Epithelial cell of alveolus of lung (primary cell): ENCODE measurements around the gene SLC2A11. TPM values are rescaled to one million over a fixed set of nuclear protein-coding genes. Genes with fewer than 3 reads are reported as not detected.

Experiments used
- total RNA-seq: library from RNA; depleted of rRNA; stranded (reverse); fragments of >200 nt; gene quantifications from 2 replicates; pipeline ENCODE4 v1.2.1, GENCODE V29; 2015

Gene SLC2A11, protein sequence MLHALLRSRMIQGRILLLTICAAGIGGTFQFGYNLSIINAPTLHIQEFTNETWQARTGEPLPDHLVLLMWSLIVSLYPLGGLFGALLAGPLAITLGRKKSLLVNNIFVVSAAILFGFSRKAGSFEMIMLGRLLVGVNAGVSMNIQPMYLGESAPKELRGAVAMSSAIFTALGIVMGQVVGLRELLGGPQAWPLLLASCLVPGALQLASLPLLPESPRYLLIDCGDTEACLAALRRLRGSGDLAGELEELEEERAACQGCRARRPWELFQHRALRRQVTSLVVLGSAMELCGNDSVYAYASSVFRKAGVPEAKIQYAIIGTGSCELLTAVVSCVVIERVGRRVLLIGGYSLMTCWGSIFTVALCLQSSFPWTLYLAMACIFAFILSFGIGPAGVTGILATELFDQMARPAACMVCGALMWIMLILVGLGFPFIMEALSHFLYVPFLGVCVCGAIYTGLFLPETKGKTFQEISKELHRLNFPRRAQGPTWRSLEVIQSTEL
- total RNA-seq: 6.1 and 10.7 TPM in 2 replicates

GRCh38 chr22:23857606-23858483 lies at the start of gene SLC2A11:
TSS of gene SLC2A11 (plus strand) at chr22:23857875. CDS start at chr22:23858000, 125 bp downstream.

GRCh38 chr22:23838681-23839468 lies 18.8 kb upstream of the SLC2A11 start, which contains the start of gene DERL3:
TSS of gene DERL3 (minus strand) at chr22:23839006. CDS start at chr22:23838987, 19 bp downstream.

GRCh38 chr22:23893945-23894709 lies 36.5 kb downstream of the SLC2A11 start, which contains the start of gene MIF:
TSS of gene MIF (plus strand) at chr22:23894383. CDS start at chr22:23894475, 92 bp downstream.

Other genes with a start within 250 kb of the SLC2A11 start
- gene DRICH1, start 225.6 kb upstream of the SLC2A11 start, total RNA-seq: not detected in 2 replicates
- not detected in 2 replicates for gene RGL4, start 166.9 kb upstream of the SLC2A11 start, total RNA-seq
- gene ZNF70, start 106.8 kb upstream of the SLC2A11 start, total RNA-seq: 3.4 and 4.5 TPM in 2 replicates
- not detected in 2 replicates for gene VPREB3, start 103.5 kb upstream of the SLC2A11 start, total RNA-seq
- gene C22orf15, start 94.9 kb upstream of the SLC2A11 start, total RNA-seq: 0.08 and 0.52 TPM in 2 replicates
- 15.6 and 16.9 TPM in 2 replicates for gene CHCHD10, start 89.9 kb upstream of the SLC2A11 start, total RNA-seq
- gene MMP11, start 85.0 kb upstream of the SLC2A11 start, total RNA-seq: 10.9 and 14.0 TPM in 2 replicates
- 85.3 and 104 TPM in 2 replicates for gene SMARCB1, start 70.9 kb upstream of the SLC2A11 start, total RNA-seq
- 6.9 TPM in 1 of 2 replicates, not detected in the other for gene DERL3, start 18.9 kb upstream of the SLC2A11 start, total RNA-seq
- gene MIF, start 36.5 kb downstream of the SLC2A11 start, total RNA-seq: 871 and 1,287 TPM in 2 replicates
- gene GSTT2B, start 103.3 kb downstream of the SLC2A11 start, total RNA-seq: 17.1 and 36.6 TPM in 2 replicates
- gene DDTL, start 109.0 kb downstream of the SLC2A11 start, total RNA-seq: 0.26 and 2.6 TPM in 2 replicates
- gene DDT, start 116.6 kb downstream of the SLC2A11 start, total RNA-seq: 135 and 140 TPM in 2 replicates
- gene GSTT2, start 122.3 kb downstream of the SLC2A11 start, total RNA-seq: 0.13 TPM in 1 of 2 replicates, not detected in the other
- gene GSTT4, start 147.6 kb downstream of the SLC2A11 start, total RNA-seq: not detected in 2 replicates
- gene CABIN1, start 153.4 kb downstream of the SLC2A11 start, total RNA-seq: 25.2 and 37.4 TPM in 2 replicates